Measurements from ENCODE around the gene CTSH.

CTSH gene, protein sequence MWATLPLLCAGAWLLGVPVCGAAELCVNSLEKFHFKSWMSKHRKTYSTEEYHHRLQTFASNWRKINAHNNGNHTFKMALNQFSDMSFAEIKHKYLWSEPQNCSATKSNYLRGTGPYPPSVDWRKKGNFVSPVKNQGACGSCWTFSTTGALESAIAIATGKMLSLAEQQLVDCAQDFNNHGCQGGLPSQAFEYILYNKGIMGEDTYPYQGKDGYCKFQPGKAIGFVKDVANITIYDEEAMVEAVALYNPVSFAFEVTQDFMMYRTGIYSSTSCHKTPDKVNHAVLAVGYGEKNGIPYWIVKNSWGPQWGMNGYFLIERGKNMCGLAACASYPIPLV

DNA sequence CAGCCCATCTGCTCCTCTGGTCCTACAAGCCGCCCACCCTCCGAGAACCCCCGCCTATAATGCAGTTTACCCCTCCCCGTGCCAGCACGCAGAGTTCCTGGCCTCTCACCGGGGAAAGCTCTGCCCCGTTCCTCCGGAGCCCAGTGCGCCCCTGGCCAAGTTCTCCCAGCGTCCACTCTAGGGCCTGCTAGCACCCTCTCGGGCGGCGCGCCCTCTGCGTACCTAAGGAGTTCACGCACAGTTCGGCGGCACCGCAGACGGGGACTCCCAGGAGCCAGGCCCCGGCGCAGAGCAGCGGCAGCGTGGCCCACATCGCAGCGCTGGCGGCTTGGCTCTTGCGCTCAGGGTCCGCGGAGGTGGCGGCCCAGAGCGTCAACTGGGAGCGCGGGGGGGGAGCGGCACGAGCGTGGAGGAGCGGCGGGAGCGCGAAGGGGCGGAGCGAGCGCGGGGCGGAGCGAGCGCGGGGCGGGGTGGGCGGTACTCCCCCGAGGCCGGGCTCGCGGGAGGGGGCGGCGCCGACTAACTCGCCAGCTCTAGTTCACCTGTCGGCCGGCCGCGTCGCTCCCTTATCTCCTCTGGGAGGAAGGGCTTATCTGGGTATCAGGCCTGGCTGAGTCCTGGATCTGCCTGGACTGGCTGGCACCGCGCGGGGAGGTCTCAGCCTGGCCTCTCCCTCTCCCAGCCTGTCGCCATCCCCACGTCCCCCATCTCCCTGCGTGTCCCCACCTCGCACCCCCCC lies at the start of gene CTSH:
TSS of gene CTSH (minus strand) at position 378 of the 739 bp plus-strand sequence. CDS start at position 313, 65 bp downstream.
- DNase-seq (ENCODE audit: low read depth in 1 of 2, low spot score in 1 of 2): peak; percentile 43 to 51

DNA sequence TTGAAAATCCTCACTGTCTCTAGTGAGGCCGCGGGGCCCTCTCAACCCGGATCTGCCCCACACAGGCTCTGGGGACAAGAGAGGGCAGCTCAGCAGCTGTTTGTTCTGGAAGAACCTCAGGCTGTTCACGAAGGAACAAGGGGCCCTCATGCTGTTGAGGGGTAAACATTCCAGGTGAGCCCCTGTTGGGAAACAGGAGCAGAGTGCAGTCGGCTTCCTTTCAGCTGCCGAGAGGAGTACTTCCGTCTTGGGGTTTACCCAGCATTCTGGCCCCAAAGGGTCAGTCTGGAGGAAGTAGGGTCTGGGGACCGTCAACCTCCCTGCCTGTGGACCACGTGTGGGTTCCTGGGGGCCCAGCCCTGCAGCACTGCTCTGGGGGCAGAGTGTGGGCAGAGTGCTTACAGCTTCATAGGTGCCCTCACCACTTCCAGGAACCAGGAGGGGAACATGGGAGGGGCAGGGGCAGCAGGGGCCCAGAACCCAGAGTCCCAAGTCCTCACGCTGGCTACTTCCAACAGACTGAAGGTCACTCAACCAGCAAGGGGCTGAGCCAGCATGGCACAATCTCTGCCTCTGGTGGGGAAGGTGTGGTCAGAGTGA lies 49.2 kb upstream of the CTSH start:
- DNase-seq (ENCODE audit: low read depth in 1 of 2, low spot score in 1 of 2): no peak

DNA sequence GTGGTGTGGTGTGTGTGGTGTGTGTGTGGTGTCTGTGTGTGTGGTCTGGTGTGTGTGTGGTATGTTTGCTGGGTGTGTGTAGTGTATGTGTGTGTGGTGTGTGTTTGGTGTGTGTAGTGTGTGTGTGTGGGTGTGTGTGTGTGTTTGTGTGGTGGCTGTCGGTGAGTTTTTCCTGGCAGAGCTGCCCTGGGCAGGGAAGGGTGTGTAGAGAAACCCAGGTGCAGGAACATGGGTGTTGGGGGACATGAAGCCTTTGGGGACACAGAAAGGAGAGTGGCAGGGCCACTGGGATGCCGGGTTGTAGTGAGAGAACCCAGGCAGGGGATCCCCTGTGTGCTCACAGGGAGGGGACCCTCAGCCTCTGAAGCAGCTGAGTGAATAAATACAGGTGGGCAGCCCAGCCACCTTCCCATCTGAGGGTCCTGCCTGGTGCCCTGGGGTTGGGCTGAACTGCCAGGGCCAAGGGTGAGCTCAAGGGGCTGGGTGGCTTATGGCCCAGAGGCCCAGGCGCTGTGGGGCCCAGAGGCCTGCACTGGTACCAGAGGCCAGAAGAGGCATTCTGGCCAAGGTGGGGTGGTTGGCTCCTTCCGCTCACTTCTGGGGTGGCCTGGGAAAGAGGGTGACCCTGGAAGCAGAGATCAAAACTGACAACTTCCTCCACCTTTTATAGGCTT lies 48.5 kb upstream of the CTSH start:
- no peak for DNase-seq (ENCODE audit: low read depth in 1 of 2, low spot score in 1 of 2)

DNA sequence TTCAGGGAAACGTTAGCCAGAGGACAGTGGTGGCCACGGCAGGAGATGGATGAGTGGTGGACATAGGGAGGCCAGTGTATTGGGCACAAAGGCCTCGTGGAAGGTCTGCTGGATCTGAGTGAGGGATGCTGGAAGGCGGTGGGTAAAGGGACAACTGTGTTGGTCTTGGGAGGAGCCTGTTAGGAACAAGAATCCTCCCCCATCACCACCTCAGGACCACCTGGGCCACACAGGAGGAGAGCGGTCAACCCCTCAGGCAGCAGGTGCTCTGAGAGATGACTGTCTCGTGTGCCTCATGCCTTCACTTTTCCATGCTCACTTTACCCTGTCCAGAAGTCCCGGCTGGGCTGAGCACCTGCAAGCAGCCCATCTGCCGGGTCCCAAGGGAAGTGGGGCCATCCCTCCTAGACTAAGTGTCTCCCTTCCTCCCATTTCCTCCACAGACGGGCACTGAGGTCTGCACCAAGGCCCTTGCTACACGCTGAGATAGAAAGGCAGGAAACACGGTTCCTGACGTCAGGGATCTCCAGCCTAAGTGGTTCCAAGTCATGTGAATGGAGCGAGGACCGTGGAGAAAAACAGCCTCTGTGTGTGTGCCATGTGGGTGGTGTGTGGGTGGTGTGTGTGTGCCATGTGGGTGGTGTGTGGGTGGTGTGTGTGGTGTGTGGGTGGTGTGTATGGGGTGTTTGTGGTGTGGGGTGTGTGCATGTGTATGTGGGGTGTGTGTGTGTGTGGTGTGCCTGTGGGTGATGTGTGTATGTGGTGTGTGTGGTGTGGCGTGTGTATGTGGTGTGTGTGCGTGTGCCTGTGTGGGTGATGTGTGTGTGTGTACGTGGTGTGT lies 47.8 kb upstream of the CTSH start:
- no peak for DNase-seq (ENCODE audit: low read depth in 1 of 2, low spot score in 1 of 2)

DNA sequence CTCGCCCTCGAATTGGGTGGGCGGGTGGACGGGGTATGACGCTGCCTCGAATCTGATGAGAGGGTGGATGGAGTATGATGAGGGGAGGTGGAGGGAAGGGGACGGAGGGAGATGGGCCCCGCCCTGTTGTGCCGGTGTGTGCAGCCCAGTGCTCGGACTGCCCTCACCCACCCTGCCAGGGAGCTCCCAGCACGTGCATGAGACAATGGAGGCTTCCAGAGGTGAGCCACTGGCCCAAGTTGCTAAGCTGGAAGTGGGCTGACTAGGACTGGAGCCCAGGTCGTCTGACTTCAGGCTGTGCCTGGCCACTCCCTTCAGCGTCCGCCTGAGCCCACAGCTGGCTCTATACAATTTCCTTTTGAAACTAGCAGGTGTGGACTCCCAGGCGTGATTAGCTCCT lies 47.0 kb upstream of the CTSH start:
- DNase-seq (ENCODE audit: low read depth in 1 of 2, low spot score in 1 of 2): no peak

DNA sequence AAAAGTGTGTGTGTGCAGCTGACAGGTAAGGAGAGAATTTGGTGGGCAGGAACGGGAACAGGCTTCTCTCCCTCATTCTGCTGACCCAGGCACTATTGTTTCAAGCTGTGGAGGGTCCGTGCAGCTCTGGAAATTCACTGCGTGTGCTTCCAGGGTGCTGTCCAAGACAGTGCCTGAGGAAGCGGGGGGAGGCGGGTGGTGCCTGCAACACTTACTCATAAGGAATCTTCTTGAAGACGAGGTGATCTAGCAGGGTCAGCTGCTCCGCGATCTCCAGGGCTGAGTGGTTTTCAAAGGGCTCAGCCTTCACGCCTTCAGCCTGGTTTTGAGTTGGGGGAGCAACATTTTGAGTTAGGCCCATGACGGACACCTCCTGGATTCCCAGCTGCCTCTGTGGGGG lies 46.6 kb upstream of the CTSH start:
- DNase-seq (ENCODE audit: low read depth in 1 of 2, low spot score in 1 of 2): no peak

DNA sequence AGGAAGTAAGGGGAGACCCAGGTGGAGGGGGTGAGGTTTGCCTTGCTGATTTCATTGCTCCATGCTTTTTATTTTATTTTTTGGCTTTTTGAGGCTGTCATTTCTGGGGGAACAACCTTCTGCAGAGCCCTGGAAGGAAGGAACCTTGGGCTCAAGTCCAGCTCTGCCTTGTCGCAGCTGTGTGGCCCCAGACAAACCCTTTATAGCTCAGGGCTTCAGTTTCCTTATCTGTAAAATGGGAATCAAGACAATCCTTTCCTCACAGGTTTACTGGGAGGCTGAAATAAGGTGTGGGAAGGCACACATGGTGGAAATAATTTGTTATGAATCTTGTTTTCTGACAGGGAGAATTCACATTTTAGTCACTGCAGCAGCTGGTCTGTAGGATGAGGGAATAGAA lies 45.4 kb upstream of the CTSH start:
- DNase-seq (ENCODE audit: low read depth in 1 of 2, low spot score in 1 of 2): no peak

DNA sequence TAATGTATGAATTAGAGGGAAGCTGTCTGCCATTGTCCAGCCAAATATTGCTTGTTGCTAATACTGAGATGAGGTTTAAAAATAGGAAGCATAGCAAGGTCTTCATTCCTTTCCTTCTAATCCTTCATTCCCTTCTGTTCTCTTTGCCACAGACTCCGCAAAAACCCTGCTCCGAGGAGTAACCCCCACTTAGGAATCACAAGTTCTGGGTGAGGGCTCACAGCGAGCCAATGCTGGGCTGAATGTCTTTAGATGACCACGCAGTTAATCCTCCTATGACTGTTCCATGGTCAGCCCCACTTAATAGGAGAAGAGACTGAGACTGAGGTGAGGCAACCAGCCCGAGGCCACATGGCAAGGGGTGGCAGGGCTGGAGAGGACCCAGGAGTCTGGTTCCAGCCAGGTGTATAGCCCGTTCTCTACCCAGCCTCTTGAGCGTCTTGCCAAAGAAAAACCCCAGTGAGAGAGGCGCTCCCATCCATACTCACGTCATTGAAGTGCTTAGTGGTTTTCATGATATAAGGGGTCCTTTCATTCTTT lies 44.9 kb upstream of the CTSH start:
- DNase-seq (ENCODE audit: low read depth in 1 of 2, low spot score in 1 of 2): no peak

DNA sequence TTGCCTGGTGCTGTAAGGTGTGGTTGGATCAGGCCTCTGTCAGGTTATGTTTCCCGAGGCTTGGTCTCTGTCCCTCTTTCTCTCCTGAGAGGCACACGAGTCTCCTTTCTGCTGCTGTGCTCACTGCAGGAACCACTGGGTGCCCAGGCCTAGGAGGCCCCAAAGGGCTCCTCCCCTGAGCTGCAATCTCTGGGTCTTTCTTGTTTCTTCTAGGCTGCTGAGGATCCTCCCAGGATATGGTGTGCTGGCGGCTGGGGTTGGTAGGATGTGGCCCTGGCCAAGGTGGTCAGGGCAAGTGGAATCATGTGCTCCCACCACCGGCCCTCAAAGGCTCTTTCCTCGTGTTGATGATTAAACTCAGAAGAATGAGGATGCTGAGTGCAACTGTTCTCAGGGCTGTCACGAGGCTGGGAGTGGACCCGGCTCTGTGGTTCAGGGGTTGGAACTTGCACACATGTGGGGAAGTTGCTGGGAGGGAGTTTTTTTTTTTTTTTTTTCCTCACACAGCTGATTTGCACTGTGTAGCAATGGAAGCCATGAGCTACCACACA lies 43.6 kb upstream of the CTSH start:
- no peak for DNase-seq (ENCODE audit: low read depth in 1 of 2, low spot score in 1 of 2)

DNA sequence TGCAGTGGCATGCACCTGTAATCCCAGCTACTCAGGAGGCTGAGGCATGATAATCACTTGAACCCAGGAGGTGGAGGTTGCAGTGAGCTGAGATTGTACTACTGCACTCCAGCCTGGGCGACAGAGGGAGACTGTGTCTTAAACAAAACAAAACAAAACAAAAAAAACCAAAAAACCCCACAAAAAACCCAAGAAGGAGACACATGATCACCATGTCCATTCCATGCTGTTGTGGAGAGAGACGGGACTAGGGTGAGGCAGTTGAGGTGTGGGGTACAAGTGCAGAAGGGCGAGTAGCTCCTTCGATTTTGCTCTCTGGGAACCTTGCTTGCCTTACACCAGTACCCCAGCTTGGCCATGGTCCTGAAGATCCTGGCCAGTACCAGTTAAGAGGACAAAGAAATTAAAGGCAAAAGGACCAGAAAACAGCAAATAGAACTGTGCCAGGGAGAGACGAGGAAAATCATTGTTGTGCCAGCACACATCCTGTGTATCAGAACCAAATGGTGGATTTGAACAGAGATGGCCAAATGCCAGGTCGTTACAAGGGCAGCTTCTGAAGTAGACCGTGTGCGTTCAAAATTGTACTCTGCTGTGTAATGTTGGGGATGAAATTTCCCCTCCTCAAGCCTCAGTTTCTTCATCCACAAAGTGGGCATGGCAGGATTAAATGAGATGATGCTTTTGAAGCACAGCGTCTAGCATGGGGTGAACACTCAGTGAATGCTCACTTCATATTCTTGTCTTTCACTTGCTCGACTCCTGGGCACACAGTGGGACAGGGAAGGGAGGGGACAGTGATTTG lies 42.9 kb upstream of the CTSH start:
- no peak for DNase-seq (ENCODE audit: low read depth in 1 of 2, low spot score in 1 of 2)

DNA sequence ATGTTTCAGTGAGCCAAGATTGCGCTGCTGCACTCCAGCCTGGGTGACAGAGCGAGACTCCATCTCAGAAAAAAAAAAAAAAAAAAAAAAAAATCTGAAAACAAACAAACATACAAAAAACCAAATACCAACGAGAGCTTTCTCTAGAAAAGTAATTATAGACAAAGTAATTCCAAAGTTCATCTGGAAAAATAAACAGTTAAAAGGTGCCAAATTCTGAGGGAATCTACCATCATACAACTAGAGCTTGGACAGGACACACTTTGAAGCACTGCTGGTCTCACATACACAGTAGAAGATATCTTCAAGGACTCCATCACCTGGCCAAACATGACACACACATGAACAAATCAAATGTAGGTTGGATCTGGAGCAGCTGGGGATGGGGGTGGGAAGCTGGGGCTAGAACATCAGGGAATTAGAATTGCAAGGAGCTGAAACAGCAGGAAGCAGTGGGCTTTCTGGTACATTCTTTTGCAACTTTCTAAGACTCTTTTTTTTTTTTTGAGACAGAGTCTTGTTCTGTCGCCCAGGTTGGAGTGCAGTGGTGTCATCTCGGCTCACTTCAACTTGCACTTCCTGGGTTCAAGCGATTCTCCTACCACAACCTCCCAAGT lies 41.1 kb upstream of the CTSH start:
- DNase-seq (ENCODE audit: low read depth in 1 of 2, low spot score in 1 of 2): no peak

DNA sequence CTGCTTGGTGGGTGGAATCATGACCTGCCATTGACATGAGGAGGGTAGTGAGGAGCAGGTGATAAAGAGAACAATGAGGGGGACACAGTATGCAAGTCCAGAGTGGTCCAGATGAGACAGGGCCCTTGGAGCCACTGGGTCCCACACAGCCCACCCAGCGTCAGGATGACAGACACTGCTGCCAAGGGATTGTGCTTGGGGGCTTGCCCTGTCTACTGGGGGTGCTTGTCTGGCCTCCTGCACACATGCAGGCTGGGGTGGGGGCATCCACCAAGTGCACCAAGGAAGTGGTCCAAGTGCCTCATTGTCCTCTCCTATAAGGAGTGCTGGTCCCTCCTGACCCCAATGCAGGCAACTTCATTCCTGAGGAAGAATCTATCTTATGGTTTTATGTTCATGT lies 39.2 kb upstream of the CTSH start:
- no peak for DNase-seq (ENCODE audit: low read depth in 1 of 2, low spot score in 1 of 2)

DNA sequence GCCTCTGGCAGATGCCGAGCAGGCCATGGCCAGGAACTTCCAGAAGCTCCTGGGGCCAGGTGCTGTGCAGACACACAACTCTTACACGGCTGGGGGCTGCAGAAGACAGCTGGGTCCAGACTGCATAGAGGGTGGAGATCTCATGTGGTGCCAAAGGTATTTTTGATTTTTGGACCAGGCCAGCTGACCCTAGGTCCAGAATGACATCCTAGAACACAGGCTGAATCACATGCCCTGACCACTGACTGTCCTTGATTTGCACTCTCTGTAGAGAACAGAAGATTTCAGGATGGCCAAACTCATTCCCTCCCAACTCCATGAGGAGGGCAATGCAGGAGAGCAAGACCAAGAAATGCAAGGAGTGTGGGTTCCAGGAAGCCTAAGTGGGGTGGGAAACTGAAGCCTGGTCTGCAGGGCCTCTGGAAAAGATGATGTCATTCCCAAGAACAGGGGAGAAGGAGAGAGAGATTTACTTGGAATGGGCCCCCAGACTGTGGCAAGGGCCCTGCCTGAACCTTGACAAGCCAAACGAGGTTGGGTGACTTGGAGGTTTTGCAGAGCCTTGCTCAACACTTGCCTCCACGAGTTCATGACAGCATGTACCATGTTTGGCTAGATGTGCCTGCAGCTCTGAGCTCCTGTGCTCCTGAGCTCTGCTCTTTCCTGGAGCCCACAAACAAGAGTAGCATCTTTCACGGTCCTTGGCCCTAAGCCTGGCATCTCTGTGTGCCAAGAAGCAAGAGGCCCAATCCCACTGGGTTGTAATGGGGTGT lies 38.5 kb upstream of the CTSH start:
- no peak for DNase-seq (ENCODE audit: low read depth in 1 of 2, low spot score in 1 of 2)

DNA sequence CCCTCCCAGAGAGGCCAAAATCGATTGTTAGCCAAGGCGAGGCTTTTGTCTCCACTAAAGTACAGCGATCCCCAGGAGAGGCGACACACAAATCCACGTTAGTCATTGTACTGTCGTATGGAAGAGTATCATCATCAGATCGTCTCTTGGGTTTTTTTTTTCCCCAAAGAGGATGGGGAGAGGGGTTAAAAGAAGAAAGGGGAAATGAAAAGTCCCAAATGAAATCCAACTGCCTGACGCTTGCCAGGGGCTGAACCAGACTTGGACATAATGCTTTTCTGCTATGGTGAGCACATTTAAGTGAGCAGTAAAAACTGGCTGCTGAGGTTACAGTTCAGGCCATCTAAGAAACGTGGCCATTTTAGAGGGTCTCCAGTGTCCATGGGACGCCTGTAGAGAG lies 37.9 kb upstream of the CTSH start:
- DNase-seq (ENCODE audit: low read depth in 1 of 2, low spot score in 1 of 2): no peak

DNA sequence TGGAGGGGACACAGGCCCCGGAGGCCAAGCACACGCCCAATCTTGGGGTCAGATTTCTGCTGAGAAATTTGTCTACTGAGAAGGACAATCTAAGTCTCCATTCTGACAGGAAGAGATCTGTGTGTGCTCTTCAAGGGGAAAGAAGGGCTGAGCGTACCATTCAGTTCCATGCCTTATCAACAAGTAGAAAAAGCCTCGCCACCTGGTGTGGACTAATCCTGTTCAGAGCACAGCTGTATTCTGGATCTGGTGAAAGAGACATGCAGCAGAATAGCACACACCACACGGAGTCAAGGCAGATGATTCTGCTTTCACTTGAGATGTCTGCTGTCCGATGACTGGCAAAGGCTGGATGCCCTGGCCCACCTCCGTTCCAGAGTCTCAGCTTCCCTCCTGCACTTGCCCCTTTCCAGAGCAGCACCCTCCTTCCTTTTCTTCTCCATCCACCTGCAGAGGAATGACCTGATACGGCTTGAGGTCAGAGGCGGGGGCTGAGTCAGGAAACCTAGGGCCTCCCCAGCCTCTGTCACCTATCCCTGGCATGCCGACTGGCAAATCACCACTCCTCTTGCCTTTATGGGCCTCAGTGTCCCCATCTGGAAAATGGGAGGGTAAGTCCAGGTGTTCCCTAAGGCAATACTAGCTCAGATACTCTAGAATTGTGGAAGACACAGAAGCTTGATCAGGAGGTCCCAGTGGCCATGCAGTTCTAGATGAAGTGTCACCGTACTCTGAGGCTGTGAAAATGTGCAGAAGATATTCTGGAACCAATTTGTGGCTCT lies 36.9 kb upstream of the CTSH start:
- no peak for DNase-seq (ENCODE audit: low read depth in 1 of 2, low spot score in 1 of 2)

DNA sequence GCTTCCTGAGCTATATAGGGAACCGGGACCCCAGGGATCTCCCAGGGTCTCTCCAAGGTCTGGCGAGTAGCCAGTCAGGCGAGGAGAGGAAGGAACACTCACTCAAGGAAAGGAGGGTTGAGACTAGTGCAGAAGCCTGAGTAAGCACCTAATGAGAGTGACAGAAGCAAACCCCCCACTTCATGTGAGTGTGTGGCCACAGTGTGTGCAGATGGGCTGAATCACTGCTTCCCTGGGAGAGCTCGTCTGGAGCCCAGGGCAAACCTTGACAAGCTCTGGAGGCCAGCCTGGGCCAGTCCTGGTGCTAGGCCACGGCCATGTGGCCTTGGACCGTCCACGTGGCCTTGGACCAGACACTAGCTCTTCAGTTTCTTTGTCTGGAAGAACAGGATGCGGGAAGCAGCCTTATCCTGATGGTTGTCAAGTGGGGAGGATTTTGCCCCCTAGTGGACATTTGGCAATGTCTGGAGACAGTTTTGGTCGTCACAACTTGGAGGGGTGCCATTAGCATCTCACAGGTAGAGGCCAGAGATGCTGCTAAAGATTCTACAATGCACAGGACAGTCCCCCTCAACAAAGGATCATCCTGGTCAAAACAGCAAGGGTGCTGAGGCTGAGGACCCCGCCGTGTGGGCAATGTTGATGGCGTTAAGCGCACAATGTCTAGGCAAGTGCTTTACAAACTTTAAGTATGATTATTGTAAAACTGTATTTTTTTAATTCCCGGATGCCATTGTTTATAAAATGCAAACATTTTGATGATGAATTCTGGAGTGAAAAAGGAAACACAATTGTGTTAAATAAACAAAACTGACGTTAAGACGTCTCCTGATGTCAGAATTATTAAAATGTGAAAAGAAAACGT lies 34.8 kb upstream of the CTSH start:
- DNase-seq (ENCODE audit: low read depth in 1 of 2, low spot score in 1 of 2): peak in 1 of 2 donors; percentile 4
